ENCODE data around the gene XPO6.
"Not testable (repeated sequence)": the region's sequence is repeated elsewhere in the genome, so short reads cannot be mapped to it uniquely, and the experiment has no call there.

Gene XPO6, protein sequence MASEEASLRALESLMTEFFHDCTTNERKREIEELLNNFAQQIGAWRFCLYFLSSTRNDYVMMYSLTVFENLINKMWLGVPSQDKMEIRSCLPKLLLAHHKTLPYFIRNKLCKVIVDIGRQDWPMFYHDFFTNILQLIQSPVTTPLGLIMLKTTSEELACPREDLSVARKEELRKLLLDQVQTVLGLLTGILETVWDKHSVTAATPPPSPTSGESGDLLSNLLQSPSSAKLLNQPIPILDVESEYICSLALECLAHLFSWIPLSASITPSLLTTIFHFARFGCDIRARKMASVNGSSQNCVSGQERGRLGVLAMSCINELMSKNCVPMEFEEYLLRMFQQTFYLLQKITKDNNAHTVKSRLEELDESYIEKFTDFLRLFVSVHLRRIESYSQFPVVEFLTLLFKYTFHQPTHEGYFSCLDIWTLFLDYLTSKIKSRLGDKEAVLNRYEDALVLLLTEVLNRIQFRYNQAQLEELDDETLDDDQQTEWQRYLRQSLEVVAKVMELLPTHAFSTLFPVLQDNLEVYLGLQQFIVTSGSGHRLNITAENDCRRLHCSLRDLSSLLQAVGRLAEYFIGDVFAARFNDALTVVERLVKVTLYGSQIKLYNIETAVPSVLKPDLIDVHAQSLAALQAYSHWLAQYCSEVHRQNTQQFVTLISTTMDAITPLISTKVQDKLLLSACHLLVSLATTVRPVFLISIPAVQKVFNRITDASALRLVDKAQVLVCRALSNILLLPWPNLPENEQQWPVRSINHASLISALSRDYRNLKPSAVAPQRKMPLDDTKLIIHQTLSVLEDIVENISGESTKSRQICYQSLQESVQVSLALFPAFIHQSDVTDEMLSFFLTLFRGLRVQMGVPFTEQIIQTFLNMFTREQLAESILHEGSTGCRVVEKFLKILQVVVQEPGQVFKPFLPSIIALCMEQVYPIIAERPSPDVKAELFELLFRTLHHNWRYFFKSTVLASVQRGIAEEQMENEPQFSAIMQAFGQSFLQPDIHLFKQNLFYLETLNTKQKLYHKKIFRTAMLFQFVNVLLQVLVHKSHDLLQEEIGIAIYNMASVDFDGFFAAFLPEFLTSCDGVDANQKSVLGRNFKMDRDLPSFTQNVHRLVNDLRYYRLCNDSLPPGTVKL

DNA sequence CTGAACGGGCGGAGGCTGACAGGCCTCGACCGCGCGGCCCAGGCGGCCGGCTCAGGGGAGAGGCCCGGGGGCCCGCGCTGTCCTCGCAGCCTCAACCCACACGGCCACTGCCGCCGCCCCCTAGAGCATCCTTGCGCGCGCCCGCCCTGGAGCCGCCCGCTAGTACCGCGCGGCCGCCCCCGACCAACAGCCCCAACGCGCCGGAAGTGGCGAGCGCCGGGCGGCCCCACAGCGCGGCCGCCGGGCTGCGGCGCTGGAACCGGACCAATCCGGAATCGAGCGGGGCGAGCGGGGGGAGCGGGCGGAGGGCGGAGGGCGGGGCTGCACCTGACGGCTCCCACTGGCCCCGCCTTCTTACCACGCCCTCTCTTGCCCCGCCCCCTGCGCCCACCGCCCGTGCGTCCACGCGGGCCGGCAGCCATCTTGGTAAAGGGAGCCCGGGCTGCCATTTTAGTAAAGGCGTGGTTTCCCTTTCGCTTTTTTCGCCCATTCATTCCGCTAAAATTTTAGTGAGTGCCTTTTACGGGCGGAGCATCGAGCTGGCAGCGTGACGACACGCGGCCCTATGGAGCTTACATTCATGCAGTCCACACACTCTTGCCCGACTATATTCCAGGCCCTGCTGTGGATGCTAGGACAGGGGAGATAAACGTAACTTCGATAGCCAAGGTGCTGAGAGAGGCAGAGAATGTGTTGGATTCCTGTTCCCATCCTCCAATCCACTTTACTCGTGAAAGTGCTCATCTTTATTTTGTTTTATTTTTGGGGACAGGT, at the start of gene XPO6:
Gene XPO6, minus strand, starts transcription at position 208 of the 774 bp plus-strand sequence. CDS start 597 bp downstream, outside the sequence.
- DNase-seq = peak; percentile 94

DNA sequence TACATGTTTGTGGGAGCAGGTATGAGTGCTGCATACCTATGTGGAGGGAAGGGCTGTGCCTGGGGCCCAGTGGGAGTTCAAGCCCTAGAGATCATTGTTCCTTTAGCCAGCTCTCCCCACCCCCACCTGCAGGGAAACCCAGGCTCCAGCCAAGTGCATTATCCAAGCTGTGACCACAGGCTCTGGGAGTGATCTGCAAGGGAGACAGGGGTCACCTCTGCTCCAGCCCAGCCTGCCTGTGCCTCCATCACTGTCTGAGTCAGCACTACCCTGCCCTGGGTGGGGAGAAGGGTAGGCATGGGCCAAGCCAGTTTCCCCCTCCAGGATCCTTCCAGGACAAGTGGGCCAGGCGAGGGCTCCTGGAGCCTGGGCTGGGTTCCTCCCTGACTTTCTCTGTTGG, 48.4 kb upstream of the XPO6 start:
- DNase-seq = no peak

DNA sequence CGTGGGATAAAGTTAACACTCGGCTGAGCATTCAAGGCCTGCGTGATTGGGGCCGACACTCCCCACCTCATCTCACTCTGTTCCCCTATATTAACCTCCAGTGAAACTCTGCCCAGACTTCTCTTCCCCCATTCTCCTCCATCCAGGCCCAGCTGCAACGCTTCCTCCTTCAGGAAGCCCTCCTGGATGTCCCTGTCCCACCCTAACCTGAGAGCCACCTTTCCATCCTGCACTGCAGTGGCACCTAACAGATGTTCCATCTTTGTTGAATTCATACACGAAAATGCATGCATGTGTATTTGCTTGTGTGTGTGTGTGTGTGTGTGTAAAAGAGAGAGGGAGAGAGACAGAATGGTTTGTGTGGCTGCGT, 48.0 kb upstream of the XPO6 start:
- no peak for DNase-seq

DNA sequence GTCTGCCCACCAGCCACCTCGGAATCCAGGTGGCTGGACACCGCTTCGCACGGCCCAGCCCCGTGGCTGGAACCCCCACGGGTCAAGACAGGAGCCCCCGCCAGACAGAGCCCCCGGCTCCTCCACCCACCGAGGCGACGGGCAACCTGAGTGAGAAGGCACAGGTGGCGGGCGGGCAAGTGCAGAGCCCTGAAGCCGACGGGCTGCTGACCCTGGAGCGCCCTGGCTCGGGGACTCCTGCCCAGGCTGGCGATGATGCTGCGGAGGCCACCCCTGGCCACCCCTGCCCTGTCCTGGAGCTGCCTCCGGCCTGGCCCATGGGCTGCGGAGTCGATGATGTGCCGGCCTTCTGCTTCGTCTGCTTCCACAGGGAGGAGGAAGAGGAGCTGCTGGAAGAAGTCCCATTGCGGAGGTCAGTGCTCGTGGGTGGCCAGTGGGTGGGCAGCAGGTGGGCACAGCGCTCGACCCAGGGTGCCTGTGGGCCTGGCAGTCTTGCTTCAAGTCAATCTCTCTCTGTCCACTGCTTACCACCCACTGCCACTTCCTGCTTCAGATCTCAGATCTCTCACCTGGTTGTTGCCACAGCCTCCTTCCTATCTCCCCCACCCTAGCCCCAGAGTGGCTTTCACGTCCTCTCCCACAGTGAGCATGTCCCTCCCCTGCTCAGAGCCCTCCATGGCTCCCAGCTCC, 47.5 kb upstream of the XPO6 start:
- DNase-seq = no peak

DNA sequence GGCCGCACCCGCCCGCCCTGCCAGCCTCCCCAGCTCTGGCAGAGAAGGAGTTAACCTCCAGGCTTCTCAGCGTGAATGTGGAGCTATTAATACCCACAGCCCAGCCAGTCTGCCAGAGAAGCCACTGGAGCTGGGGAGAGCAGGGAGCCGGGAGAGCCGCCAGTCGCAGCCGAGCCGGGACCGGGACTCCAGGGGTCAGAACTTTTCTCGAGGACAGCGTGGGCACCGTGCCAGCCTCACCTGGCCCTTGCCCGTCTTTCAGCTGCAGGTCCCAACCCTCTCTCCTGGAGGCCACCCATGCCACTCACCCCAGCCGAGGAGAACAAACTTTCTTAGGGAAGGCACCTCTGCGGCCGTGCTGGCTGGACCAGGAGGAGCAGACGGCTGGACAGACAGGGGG, 46.8 kb upstream of the XPO6 start:
- DNase-seq = no peak

DNA sequence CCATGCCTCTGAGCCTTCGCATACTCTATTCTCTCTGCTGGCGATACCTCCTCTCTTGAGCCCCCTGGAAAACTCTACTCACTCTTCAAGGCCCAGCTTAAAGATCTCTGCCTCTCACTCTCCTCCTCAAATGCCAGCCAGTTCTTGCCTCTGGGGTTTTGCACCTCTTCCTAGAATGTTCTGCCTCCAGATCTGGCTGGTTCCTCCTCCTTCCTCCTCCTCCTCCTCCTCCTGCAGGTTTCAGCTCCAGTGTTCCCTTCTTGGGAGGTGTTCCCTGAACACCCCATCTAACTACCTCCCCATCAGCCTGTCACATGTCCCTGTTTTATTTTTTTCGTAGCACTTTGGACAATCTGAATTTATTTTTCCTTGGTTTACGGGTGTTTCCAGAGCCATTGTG, 45.5 kb upstream of the XPO6 start:
- DNase-seq = no peak

DNA sequence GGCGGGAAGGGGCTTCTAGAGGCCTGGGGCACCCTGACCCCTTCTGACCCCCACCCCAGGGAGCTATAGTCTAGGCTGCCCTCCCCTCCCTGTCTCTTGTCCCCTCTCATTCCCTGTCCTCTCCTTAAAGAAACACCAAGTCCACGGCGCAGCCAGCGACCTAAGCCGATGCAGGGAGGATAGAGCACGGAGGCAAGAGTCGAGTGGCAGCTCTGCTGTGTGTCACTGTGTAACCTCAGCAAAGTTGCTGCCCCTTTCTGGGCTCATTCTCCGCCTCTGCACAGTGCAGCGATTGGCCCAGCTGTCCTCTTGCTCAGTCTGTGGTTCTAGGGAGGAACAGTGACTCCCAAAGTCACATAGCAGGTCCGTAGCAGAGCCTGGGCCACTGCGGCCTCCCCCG, 44.1 kb upstream of the XPO6 start:
- no peak for DNase-seq

DNA sequence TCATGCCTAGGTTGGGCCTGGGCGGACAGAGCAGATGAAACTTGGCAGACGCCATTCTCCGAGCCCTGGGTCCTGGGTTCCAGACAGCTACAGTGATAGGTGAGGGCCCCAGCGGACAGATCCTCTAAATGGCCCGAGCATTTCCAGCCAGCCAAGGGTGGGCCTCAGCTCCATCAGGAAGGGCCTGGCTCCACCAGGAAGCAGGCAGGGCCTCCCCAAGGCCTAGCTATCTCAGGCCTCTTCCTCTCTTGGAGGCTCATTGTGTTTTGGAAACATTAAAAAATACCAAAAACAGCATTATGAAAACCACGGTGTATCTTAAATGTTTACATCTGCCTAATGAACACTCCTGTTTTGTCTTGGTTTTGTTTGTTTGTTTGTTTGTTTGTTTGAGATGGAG, 42.4 kb upstream of the XPO6 start:
- DNase-seq = no peak

DNA sequence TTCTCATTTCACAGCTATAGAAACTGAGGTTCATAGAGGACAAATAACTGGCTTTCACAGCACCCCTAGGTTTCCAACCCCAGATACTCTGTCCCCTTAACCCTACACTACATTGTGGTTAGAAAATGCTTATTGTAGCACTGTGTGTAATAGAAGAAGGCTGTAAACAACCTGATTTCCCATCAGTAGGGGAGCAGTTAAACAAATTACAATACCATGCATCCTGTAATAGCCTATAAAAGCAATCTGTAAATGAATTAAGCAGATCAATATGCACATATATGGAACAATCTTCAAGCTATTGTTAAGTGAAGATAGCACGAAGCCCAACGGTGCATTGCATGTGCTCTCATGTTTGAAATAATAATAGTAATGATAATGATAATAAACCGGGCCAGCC, 39.2 kb upstream of the XPO6 start:
- DNase-seq = no peak

DNA sequence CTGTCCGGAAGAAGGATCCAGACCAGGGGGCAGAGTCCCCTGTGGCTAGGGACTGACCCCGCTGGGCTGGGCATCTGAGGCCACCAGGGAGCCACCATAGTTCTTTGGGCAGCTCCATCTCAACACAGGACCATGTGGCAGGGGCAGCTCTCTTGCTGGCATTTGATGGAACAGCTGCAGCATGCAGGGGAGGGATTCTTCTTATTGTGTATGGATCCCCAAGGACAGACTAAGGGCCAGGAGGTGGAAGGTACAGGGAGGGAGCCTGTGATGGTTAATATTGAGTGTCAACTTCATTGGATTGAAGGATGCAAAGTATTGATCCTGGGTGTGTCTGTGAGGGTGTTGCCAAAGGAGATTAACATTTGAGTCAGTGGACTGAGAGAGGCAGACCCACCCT, 37.7 kb upstream of the XPO6 start:
- not testable (repeated sequence) for DNase-seq

DNA sequence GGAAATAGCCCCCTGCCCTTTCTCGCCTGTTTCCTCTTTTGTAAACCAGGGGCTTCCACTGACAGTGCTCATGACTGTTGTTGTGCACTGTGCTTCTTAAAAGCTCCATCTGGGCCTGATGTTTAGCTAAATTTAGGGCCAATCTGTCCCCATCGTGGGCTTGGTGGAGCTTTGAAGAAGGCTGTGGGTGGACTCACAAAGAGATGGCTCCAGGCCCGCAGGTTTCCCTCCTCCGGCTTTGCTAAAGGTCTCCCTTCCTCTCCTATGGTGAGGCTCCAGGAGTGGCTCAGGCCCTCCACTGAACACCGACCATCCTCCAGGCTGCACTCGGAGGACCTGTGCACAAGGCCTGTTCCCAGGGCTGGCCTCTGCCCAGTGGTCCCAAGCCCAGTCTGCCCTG, 30.2 kb upstream of the XPO6 start:
- DNase-seq = no peak

DNA sequence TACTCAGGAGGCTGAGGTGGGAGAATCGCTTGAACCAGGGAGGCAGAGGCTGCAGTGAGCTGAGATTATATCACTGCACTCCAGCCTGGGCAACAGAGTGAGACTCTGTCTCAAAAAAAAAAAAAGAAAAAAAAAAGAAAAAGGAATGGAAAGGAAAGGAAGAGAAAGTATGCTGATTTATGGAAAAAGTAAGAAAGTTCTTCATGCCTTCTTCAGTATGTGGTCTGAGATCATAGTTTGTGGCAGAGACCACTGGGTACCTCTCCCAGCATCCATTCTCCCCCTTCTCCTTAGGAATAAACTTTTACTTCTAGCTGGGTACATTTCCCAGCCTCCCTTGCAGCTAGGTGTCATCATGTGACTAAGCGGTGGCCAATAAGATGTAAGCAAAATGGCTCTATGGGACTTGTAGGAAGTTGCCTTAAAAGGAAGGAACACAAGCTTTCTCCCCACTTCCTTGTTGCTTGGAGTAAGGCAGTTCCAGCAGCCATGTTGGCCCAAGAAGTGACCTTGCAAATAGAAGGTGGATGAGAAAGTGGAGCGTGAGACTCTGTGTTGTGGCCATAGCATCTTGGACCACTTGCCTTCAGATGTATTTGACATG, 26.1 kb upstream of the XPO6 start:
- no peak for DNase-seq

DNA sequence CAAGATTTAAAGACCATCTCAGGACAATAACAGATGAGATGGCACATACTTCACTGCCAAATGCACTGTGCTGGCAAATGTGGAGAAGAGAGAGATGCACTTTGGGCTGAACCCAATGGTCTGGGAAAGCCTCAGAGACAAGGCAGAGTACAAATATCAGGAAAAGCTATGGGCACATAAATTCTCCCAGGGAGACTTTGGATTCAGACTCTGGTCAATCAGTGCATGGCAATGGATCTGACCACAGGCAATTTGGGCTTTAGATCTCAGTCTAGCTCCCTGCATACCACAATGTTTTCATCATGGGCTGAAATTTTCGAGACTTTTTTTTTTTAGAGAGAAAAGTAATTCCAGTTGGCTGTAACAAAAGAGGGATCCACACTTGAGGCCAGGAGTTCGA, 20.0 kb upstream of the XPO6 start:
- DNase-seq = no peak

DNA sequence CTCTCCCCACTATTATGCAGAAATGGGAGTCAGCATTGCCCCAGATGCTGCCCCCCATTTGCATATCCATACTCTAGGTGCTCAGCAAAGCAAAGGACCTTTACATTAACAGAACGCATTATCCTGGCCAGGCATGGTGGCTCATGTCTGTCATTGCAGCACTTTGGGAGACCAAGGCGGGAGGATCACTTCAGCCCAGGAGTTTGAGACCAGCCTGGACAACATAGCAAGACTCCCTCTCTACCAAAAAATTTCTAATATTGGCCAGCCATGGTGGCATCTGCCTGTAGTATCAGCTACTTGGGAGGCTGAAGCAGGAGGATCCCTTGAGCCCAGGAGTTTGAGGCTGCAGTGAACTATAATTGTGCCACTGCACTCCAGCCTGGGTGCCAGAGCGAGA, 12.1 kb upstream of the XPO6 start:
- not testable (repeated sequence) for DNase-seq

DNA sequence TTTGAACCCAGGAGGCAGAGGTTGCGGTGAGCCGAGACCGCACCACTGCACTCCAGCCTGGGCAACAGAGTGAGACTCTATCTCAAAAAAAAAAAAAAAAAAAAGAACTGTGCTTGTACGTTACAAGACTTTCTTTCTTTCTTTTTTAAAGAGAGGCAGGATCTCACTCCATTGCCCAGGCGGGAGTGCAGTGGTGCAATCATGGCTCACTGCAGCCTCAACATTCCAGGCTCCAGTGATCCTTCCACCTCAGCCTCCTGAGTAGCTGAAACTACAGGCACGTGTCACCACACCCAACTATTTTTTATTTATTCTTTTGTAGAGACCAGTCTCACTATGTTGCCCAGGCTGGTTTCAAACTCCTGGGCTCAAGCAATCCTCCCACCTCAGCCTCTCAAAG, 8.0 kb upstream of the XPO6 start:
- not testable (repeated sequence) for DNase-seq

DNA sequence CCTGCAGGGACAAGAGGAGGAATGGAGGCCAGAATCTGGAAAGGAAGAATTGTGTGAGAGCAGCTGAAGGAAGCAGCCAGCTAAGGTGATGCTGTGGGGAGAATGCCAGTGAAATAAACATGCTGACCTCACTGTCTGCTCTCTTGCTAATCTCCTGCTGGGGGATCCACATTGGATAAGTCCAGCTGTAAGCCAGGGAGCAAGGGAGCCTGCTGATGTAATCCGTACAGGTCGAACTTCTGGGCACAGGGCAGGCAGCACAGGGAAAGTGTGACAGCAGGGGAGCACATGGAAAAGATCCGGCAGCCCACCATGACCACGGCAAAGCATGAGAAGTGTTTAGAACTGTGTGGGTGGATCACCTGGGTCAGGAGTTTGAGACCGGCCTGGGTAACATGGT, 7.5 kb upstream of the XPO6 start:
- DNase-seq = no peak

DNA sequence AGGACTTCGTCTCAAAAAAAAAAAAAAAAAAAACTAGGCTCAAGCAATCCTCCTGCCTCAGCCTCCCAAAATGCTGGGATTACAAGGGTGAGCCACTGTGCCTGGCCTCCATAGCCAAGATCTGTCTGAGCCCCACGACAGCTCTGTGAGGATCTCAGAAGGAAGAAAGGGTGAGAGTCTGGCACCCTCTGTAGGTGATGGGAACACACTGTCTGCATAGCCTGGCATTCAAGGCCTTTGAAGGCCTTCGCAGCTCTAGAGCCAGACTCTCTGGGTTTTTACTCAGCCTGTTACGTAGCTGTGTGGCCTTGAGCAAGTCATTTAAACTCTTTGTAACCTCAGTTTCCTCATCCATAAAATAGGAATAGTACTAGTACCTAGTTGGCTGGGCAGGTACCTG, 6.3 kb upstream of the XPO6 start:
- DNase-seq = no peak

DNA sequence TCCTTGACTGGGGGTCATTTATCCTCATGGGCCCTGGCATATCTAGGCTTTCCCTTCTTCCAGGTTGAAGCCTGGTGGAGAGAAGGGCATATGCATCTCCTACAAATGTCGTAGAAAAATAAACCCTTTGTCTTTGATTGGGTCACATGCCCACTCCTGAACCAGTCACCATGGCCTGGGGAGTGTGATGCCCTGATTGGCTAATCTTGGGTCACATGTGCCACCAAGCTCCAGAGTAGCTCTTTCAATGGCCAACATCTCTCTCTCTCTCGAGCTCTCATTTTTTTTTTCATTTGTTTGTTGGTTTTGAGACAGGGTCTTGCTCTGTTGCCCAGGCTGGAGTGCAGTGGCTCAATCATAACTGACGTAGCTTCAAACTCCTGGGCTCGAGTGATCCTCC, 5.6 kb upstream of the XPO6 start:
- no peak for DNase-seq

DNA sequence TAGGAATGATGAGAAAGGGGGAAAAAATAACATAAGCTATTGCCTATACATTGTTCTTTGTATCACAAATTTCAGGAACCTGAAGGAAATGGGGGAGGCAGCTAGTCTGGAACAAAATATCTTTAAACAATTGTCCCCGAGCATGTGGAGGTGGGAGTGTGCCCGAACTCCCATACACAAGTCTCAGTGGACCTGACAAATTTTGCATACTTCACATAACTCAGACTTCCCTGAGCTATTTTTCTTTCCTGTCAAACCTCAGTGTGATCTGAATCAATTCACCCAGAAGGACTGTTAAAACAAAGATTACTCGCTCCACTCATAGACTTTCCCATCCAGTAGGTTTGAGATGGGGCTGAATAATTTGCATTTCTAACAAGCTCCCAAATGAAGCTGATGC, 1.6 kb upstream of the XPO6 start:
- DNase-seq = no peak

DNA sequence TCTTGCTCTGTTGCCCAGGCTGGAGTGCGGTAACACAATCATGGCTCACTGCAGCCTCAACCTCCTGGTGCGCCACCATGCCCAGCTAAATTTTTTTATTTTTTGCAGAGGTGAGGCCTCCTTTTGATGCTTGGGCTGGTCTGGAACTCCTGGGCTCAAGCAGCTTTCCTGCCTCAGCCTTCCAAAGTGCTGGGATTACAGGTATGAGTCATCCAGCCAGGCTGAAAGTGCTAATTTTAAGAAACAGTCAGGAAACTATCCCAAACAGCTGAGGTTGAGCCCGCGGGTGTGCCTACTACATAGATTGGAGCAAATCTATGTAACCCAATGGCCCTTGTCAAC, 738 bp upstream of the XPO6 start:
- no peak for DNase-seq

DNA sequence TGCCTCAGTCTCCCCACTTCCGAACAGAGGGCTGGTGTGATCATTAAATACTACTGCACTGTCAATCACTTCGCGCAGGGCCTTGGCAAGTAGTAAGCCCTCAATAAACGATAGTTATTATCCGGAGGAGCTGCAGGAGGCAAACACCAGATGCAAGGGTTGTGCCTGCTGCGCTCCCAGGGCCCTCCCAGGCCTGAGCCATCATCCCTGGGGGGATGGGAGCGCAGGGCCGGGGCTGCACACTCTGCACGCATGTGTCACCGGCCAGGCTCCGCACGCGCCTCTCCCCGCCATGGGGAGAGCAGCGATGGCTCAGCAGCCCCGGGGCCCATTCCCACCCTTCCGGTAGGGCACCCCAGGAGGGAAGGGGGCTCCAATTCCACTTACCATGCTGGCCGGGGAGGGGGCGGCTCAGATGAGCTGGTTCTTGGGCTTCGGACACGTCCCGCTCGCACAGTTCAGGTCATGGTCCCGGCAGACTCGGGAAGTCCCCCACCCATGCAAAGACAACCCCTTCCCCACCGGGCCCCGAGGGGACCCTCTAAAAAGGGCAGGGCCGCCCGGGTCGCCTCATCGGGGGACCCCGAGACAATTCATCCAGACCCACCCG, 681 bp downstream of the XPO6 start:
- DNase-seq = peak; percentile 47

DNA sequence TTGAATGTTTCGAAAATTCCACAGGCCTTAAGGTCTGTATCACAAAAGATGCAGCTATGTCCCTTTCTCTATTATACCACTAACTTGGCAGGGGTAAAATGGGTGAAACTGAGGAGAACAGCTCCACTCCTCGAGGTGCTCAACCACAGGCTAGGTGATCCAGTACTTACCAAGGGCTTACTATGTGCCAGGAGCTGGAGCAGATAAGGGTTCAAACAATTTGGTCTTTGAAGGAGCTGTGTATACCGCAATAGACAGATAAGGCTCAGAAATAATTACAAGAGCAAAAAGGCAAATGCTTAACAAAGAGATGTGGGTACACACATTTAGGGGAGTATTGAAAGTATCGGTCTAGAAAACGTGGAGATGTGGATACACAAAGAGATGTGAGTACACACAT, 1.5 kb downstream of the XPO6 start:
- DNase-seq = no peak

Data from NCI-H1436 (cell line).